PC-3 (cell line): ENCODE measurements around the gene HDAC5. TPM values are rescaled to one million over a fixed set of nuclear protein-coding genes. Genes with fewer than 3 reads are reported as not detected.

Experiments
- ATAC-seq: fragments of 200-7000 bp; cut with Tn5 transposase; 2 replicates; pipeline ENCODE4 v1.9.1; 2020; ENCODE audit warnings: mild to moderate bottlenecking, moderate library complexity
- BruUV-seq: library from RNA; stranded (reverse); fragments of 400-500 nt; replicated peaks from 2 replicates; lab custom pipeline; 2021; lab: Mats Ljungman, UMichigan
- CTCF ChIA-PET: fragments of 300-600 bp; sonication (Branson Sonifier 250); formaldehyde crosslinking; loops from one replicate; lab custom pipeline; 2022; ENCODE audit warnings: antibody characterized with exemption; lab: Charles Lee
- POLR2A ChIA-PET: fragments of 300-600 bp; sonication (Branson Sonifier 250); formaldehyde crosslinking; loops from one replicate; lab custom pipeline; 2022; ENCODE audit warnings: antibody characterized with exemption; ENCODE audit not compliant: unreplicated experiment; lab: Charles Lee
- DNase-seq: peaks from one replicate; pipeline ENCODE4 v3.0.0-alpha.2; 2015
- H2AFZ ChIP-seq: fragments of 300-600 bp; sonication (generic); 2 replicates; pipeline ENCODE4 v1.6.0; 2016; ENCODE audit warnings: antibody characterized with exemption, low read length
- H3F3A ChIP-seq: fragments of 300-600 bp; sonication (generic); one replicate; pipeline ENCODE4 v1.6.0; 2017; ENCODE audit warnings: antibody characterized with exemption, low read length, control low read depth, mild to moderate bottlenecking; ENCODE audit not compliant: unreplicated experiment
- H3K27ac ChIP-seq: fragments of 300-600 bp; sonication (generic); 2 replicates; pipeline ENCODE4 v1.5.1; 2016; ENCODE audit warnings: mild to moderate bottlenecking, low read length
- H3K27me3 ChIP-seq: fragments of 300-600 bp; sonication (generic); 2 replicates; pipeline ENCODE4 v1.6.1; 2016; ENCODE audit warnings: low read length, mixed read lengths
- H3K36me3 ChIP-seq: fragments of 300-600 bp; sonication (generic); 2 replicates; pipeline ENCODE4 v1.6.1; 2016; ENCODE audit warnings: low read depth, mixed run types, low read length, mixed read lengths
- H3K4me1 ChIP-seq: fragments of 300-600 bp; sonication (generic); 2 replicates; pipeline ENCODE4 v1.5.1; 2016; ENCODE audit warnings: low read length; ENCODE audit not compliant: insufficient read depth
- H3K4me2 ChIP-seq: fragments of 300-600 bp; sonication (generic); 2 replicates; pipeline ENCODE4 v1.6.0; 2016; ENCODE audit warnings: low read length
- H3K4me3 ChIP-seq: fragments of 300-600 bp; sonication (generic); 2 replicates; pipeline ENCODE4 v1.5.1; 2016; ENCODE audit warnings: mild to moderate bottlenecking, low read length, mixed read lengths
- H3K79me2 ChIP-seq: fragments of 300-600 bp; sonication (generic); 2 replicates; pipeline ENCODE4 v1.6.1; 2017; ENCODE audit warnings: low read length, mixed read lengths
- H3K9ac ChIP-seq: fragments of 300-600 bp; sonication (generic); 2 replicates; pipeline ENCODE4 v1.6.0; 2016; ENCODE audit warnings: mild to moderate bottlenecking, low read length
- H3K9me2 ChIP-seq: fragments of 300-600 bp; sonication (generic); replicated peaks from 2 replicates; pipeline ENCODE4 v1.6.1; 2016; ENCODE audit warnings: mixed run types, low read length, mixed read lengths
- H3K9me3 ChIP-seq: fragments of 300-600 bp; sonication (generic); 2 replicates; pipeline ENCODE4 v1.6.1; 2016; ENCODE audit warnings: low read length, mixed read lengths
- H4K20me1 ChIP-seq: fragments of 300-600 bp; sonication (generic); 2 replicates; pipeline ENCODE4 v1.6.1; 2016; ENCODE audit warnings: low read length, mixed read lengths
- CTCF ChIP-seq: fragments of 300-600 bp; sonication (generic); conservative IDR thresholded peaks from 2 replicates; pipeline ENCODE4 v1.5.1; 2017; ENCODE audit warnings: antibody characterized with exemption, low read depth, mild to moderate bottlenecking, low read length
- EZH2 ChIP-seq: fragments of 300-600 bp; sonication (generic); IDR thresholded peaks from one replicate; pipeline ENCODE4 v1.6.1; 2017; ENCODE audit warnings: antibody characterized with exemption, mild to moderate bottlenecking, low read length; ENCODE audit not compliant: unreplicated experiment
- EZH2phosphoT487 ChIP-seq: fragments of 300-600 bp; sonication (generic); IDR thresholded peaks from 2 replicates; pipeline ENCODE4 v1.6.1; 2018; ENCODE audit warnings: mild to moderate bottlenecking, antibody characterized with exemption, low read length, borderline replicate concordance
- intact Hi-C: fragments of 100-400 bp; cut with micrococcal nuclease; formaldehyde crosslinking; loops from 2 replicates; pipeline ENCODE4 v1.9.0; 2023
- total RNA-seq: library from RNA; depleted of rRNA; stranded (reverse); fragments of >200 nt; gene quantifications from 2 replicates; pipeline ENCODE4 v1.2.3, GENCODE V29; 2014

Gene HDAC5
- total RNA-seq, 1 experiment from 2014 or later = 39.1 TPM

- Histone ChIP-seq H3K9ac (no peak overlapping the region), H3K27ac (no peak overlapping the region), H3K27me3 (no peaks in the 10 kb centered on the region), H3K4me3 (no peak overlapping the region), H3K79me2 (no peaks in the 10 kb centered on the region), H3K9me3 (no peaks in the 10 kb centered on the region), H3F3A (no peaks in the 10 kb centered on the region), H3K9me2 (no peaks in the 10 kb centered on the region), H2AFZ (no peak overlapping the region), H3K4me1 (peaks cover 9% of the 10 kb centered on the region), H4K20me1 (no peaks in the 10 kb centered on the region), H3K36me3 (no peaks in the 10 kb centered on the region), H3K4me2 (no peak overlapping the region)
- no peak for ATAC-seq
- no TSS peak for BruUV-seq
- TF ChIP-seq CTCF = no peak
- no peak for TF ChIP-seq EZH2phosphoT487
- TF ChIP-seq EZH2 = no peak
- ChIA-PET POLR2A (no interaction called here), CTCF (no interaction called here)
- intact Hi-C loops = no loop called here
- DNase-seq = no peak
These were observed 4.4 kb downstream of the HDAC5 start for GRCh38 chr17:44119062-44119461.

- intact Hi-C loops = no loop called here
- ATAC-seq (no peak), DNase-seq (no peak)
- ChIA-PET CTCF (no interaction called here), POLR2A (no interaction called here)
- Histone ChIP-seq H3K4me2 (no peak overlapping the region), H2AFZ (no peak overlapping the region), H3K9ac (no peak overlapping the region), H3K36me3 (no peaks in the 10 kb centered on the region), H3K27ac (no peak overlapping the region), H3K79me2 (no peaks in the 10 kb centered on the region), H4K20me1 (no peaks in the 10 kb centered on the region), H3K4me3 (no peak overlapping the region), H3K4me1 (peaks cover 8% of the 10 kb centered on the region), H3K9me3 (no peaks in the 10 kb centered on the region), H3F3A (no peaks in the 10 kb centered on the region), H3K9me2 (no peaks in the 10 kb centered on the region), H3K27me3 (no peaks in the 10 kb centered on the region)
- TF ChIP-seq EZH2 = no peak
- BruUV-seq = no TSS peak
These were observed 4.9 kb downstream of the HDAC5 start for GRCh38 chr17:44118427-44119050.

- POLR2A ChIA-PET = no interaction called here
- Histone ChIP-seq H3K4me3 (no peak overlapping the region), H3K9me2 (no peaks in the 10 kb centered on the region)
These were observed 6.1 kb downstream of the HDAC5 start for GRCh38 chr17:44117351-44117750.

More at GRCh38 chr17:44117351-44117750, 6.1 kb downstream of the HDAC5 start:
- DNase-seq (no peak), ATAC-seq (no peak)
- no peaks in the 10 kb centered on the region for H3K27me3 ChIP-seq
- H3K36me3 ChIP-seq = no peaks in the 10 kb centered on the region
- H4K20me1 ChIP-seq = no peaks in the 10 kb centered on the region
- TF ChIP-seq EZH2 (no peak), CTCF (no peak), EZH2phosphoT487 (no peak)
- no peak overlapping the region for H3K4me2 ChIP-seq
- H3K9me3 ChIP-seq = no peaks in the 10 kb centered on the region
- H3K9ac ChIP-seq = no peak overlapping the region
- no peak overlapping the region for H3K27ac ChIP-seq
- H2AFZ ChIP-seq = no peak overlapping the region
- CTCF ChIA-PET = interaction anchor here (0.6 kb wide), 1 partner anchor 172 kb away, joined by 11 read pairs; no protein-coding TSS in a partner anchor
- intact Hi-C loops = no loop called here
- H3K79me2 ChIP-seq = no peaks in the 10 kb centered on the region
- no TSS peak for BruUV-seq
- no peaks in the 10 kb centered on the region for H3F3A ChIP-seq
- peaks cover 1% of the 10 kb centered on the region; the same call in 1 of the 2 replicates for H3K4me1 ChIP-seq
